ENCODE results near the gene CDK6.

GRCh38 chr7:92781117-92781720 lies 55.2 kb downstream of the CDK6 start:
- TF ChIP-seq POLR2A (IDR thresholded peaks at IDR 0.05; ENCODE audit: low read length) (no peak), CTCF (IDR thresholded peaks at IDR 0.05) (no peak), CEBPB (IDR thresholded peaks at IDR 0.05) (no peak), RAD21 (conservative IDR thresholded peaks at IDR 0.05 in 1 of 2, IDR thresholded peaks at IDR 0.05 in 1 of 2) (no peak), REST (IDR thresholded peaks at IDR 0.05) (no peak), NR3C1 (IDR thresholded peaks at IDR 0.05) (no peak), HOXA7 (CRISPR knock-in tag; IDR thresholded peaks at IDR 0.05) (no peak), MAZ (IDR thresholded peaks at IDR 0.05; ENCODE audit: borderline replicate concordance, low read depth, low read length) (no peak)

All from A549 (cell line).